ENCODE data around the gene GSTM3.
"Not testable (repeated sequence)": the region's sequence is repeated elsewhere in the genome, so short reads cannot be mapped to it uniquely, and the experiment has no call there.

DNA sequence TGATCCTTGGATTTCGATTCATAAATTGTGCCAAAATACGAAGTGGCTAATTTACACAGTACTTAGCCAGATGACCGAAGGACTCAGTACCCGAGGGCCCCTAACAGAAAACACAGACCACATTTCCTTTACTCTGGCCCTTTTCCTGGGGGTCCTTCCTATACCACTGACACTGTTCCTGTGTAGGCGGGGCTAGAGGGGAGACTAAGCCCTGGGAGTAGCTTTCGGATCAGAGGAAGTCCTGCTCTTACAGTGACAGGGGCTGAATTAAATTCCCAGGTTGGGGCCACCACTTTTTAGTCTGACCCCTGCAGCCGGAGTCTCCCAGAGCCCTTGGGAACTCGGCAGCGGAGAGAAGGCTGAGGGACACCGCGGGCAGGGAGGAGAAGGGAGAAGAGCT, 53.7 kb downstream of the GSTM3 start:
- TF ChIP-seq, protein P1, sequence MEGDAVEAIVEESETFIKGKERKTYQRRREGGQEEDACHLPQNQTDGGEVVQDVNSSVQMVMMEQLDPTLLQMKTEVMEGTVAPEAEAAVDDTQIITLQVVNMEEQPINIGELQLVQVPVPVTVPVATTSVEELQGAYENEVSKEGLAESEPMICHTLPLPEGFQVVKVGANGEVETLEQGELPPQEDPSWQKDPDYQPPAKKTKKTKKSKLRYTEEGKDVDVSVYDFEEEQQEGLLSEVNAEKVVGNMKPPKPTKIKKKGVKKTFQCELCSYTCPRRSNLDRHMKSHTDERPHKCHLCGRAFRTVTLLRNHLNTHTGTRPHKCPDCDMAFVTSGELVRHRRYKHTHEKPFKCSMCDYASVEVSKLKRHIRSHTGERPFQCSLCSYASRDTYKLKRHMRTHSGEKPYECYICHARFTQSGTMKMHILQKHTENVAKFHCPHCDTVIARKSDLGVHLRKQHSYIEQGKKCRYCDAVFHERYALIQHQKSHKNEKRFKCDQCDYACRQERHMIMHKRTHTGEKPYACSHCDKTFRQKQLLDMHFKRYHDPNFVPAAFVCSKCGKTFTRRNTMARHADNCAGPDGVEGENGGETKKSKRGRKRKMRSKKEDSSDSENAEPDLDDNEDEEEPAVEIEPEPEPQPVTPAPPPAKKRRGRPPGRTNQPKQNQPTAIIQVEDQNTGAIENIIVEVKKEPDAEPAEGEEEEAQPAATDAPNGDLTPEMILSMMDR (IDR thresholded peaks at IDR 0.05): not testable (repeated sequence)
- TF ChIP-seq POLR2A (IDR thresholded peaks at IDR 0.05): not testable (repeated sequence)

Measured in body of pancreas (tissue), 4 donors.